ENCODE data around the gene PORCN. TPM values are rescaled to one million over a fixed set of nuclear protein-coding genes. Genes with fewer than 3 reads are reported as not detected.

The PORCN gene
- total and polyA plus RNA-seq, 2 of the 4 experiments (the other 2 are of a cell fraction) = 4.1 to 10.1 TPM

DNA sequence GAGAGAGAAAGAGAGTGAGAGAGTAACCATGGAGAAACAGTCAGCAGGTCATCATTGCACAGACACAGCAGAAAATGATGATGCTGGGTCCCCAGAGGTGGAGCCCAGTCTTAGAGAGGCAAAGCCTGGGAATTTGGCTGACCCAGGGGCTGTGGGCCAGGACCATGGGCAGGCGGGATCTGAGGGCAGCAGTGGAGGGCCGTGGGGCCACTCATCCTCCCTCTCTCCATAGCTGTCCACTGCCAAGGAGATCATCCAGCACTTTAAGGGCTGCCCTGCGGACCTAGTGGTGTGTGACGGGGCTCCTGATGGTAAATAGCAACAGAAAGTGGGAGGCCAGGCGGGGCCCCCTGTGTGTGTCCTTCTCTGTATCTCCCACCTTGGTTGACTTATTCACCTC lies 30.0 kb upstream of the PORCN start:
- Histone ChIP-seq H4K8ac (ENCODE audit: low read depth in 2 of 2, low read length in 2 of 2) (no peak overlapping the region), H3K27ac (ENCODE audit: insufficient read depth, low read length) (no peak overlapping the region), H4K91ac (ENCODE audit: insufficient read depth, low read depth, low read length) (no peak overlapping the region), H3K4me2 (ENCODE audit: low read depth, low read length) (no peak overlapping the region), H4K5ac (ENCODE audit: low read depth, low read length) (no peak overlapping the region), H2BK15ac (ENCODE audit: low read depth, low read length) (no peak overlapping the region), H3K27me3 (ENCODE audit: control insufficient read depth, insufficient read depth, low read length) (no peaks in the 10 kb centered on the region), H3K9me1 (ENCODE audit: insufficient read depth, low read length) (peaks cover 7% of the 10 kb centered on the region), H3K18ac (ENCODE audit: low read depth, low read length) (no peak overlapping the region), H3K9ac (ENCODE audit: low read depth, low read length) (no peak overlapping the region), H3K4me1 (ENCODE audit: control insufficient read depth, insufficient read depth, low read length) (no peaks in the 10 kb centered on the region), H2AFZ (replicated peaks; ENCODE audit: low read length, poor library complexity) (no peak overlapping the region), H3K14ac (replicated peaks; ENCODE audit: low read depth, low read length) (no peak overlapping the region), H2AK9ac (replicated peaks; ENCODE audit: low read depth, low read length, poor library complexity) (no peak overlapping the region), H4K20me1 (ENCODE audit: insufficient read depth, low read length) (no peaks in the 10 kb centered on the region; the same call in 1 of the 2 replicates), H3K9me3 (ENCODE audit: control insufficient read depth, insufficient read depth, low read length) (no peaks in the 10 kb centered on the region), H2BK120ac (ENCODE audit: low read depth, low read length) (no peak overlapping the region), H2BK5ac (ENCODE audit: low read depth, low read length, poor library complexity, severe bottlenecking) (no peak overlapping the region), H3K4ac (ENCODE audit: low read depth, low read length) (no peak overlapping the region), H3K56ac (ENCODE audit: extremely low read depth, insufficient read depth, low read length) (no peak overlapping the region), H2AK5ac (ENCODE audit: low read depth, low read length) (no peak overlapping the region), H3K23ac (ENCODE audit: low read depth, low read length) (no peak overlapping the region), H2BK20ac (ENCODE audit: low read depth, low read length) (no peak overlapping the region), H3K4me3 (ENCODE audit: insufficient read depth, low read depth, low read length) (no peak overlapping the region), H3K79me1 (ENCODE audit: low read depth in 1 of 2, low read length in 2 of 2) (peaks cover 0 to 23% of the 10 kb centered on the region in 2 experiments; a peak in 2 of 4 replicates), H3K36me3 (ENCODE audit: control insufficient read depth, insufficient read depth, low read length) (peaks cover 12% of the 10 kb centered on the region; the same call in 1 of the 2 replicates)
- ATAC-seq (ENCODE audit: low read depth) (no peak), DNase-seq (no peak)
- no TSS peak for BruUV-seq (replicated peaks)
- in situ Hi-C loops (cut with MboI; ENCODE audit: low sequenced_read_pairs) = no loop called here
- WGBS, 2 experiments (ENCODE audit: extremely low coverage in 2 of 2, insufficient read length in 1 of 2) = no CpG with 5 or more reads among the region's 5 CpGs
- dilution Hi-C loops (cut with HindIII; ENCODE audit: low sequenced_read_pairs, unreplicated experiment) = no loop called here
- TF ChIP-seq, protein P1, sequence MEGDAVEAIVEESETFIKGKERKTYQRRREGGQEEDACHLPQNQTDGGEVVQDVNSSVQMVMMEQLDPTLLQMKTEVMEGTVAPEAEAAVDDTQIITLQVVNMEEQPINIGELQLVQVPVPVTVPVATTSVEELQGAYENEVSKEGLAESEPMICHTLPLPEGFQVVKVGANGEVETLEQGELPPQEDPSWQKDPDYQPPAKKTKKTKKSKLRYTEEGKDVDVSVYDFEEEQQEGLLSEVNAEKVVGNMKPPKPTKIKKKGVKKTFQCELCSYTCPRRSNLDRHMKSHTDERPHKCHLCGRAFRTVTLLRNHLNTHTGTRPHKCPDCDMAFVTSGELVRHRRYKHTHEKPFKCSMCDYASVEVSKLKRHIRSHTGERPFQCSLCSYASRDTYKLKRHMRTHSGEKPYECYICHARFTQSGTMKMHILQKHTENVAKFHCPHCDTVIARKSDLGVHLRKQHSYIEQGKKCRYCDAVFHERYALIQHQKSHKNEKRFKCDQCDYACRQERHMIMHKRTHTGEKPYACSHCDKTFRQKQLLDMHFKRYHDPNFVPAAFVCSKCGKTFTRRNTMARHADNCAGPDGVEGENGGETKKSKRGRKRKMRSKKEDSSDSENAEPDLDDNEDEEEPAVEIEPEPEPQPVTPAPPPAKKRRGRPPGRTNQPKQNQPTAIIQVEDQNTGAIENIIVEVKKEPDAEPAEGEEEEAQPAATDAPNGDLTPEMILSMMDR (conservative IDR thresholded peaks at IDR 0.05; ENCODE audit: low read depth, low read length) = no peak
- TF ChIP-seq RAD21 (IDR thresholded peaks at IDR 0.05; ENCODE audit: low read length) = no peak
- TF ChIP-seq CEBPB (IDR thresholded peaks at IDR 0.05; ENCODE audit: low read depth, low read length) = no peak
- no peak for TF ChIP-seq RFX5 (IDR thresholded peaks at IDR 0.05; ENCODE audit: low read depth, low read length)
- no peak for TF ChIP-seq RCOR1 (IDR thresholded peaks at IDR 0.05; ENCODE audit: insufficient replicate concordance, low read length)
- TF ChIP-seq, protein P2, sequence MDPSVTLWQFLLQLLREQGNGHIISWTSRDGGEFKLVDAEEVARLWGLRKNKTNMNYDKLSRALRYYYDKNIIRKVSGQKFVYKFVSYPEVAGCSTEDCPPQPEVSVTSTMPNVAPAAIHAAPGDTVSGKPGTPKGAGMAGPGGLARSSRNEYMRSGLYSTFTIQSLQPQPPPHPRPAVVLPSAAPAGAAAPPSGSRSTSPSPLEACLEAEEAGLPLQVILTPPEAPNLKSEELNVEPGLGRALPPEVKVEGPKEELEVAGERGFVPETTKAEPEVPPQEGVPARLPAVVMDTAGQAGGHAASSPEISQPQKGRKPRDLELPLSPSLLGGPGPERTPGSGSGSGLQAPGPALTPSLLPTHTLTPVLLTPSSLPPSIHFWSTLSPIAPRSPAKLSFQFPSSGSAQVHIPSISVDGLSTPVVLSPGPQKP (IDR thresholded peaks at IDR 0.05; ENCODE audit: borderline replicate concordance, low read depth, low read length) = no peak
- TF ChIP-seq BHLHE40 (IDR thresholded peaks at IDR 0.05; ENCODE audit: low read depth, low read length) = no peak
- no peak for TF ChIP-seq FOS (IDR thresholded peaks at IDR 0.05; ENCODE audit: low read depth, low read length)
- TF ChIP-seq NFE2L2 (IDR thresholded peaks at IDR 0.05; ENCODE audit: low read depth, low read length) = no peak
- TF ChIP-seq, protein P3, sequence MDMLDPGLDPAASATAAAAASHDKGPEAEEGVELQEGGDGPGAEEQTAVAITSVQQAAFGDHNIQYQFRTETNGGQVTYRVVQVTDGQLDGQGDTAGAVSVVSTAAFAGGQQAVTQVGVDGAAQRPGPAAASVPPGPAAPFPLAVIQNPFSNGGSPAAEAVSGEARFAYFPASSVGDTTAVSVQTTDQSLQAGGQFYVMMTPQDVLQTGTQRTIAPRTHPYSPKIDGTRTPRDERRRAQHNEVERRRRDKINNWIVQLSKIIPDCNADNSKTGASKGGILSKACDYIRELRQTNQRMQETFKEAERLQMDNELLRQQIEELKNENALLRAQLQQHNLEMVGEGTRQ (IDR thresholded peaks at IDR 0.05; ENCODE audit: low read depth, low read length) = no peak
- no peak for TF ChIP-seq MXI1 (IDR thresholded peaks at IDR 0.05; ENCODE audit: borderline replicate concordance, low read depth, low read length)
- no peak for TF ChIP-seq CHD1 (IDR thresholded peaks at IDR 0.05; ENCODE audit: low read depth, low read length)
- intact Hi-C loops (cut with micrococcal nuclease) = no loop called here
- CTCF ChIA-PET = no interaction called here
- POLR2A ChIA-PET (ENCODE audit: unreplicated experiment) = no interaction called here
